DND-41 (cell line): ENCODE data around the gene CEACAM1.

Experiments
- ATAC-seq: fragments of 200-7000 bp; cut with Tn5 transposase; 3 replicates; pipeline ENCODE4 v1.9.1; 2021; ENCODE audit warnings: low read depth; ENCODE audit not compliant: insufficient read depth
- DNase-seq: peaks from one replicate; pipeline ENCODE4 v3.0.0-alpha.2; 2020
- H2AFZ ChIP-seq: 2 replicates; pipeline ENCODE4 v1.6.0; 2012; ENCODE audit warnings: low read depth, low read length
- H3K27ac ChIP-seq: 2 replicates; pipeline ENCODE4 v1.5.1; 2012; ENCODE audit warnings: low read length, inconsistent platforms
- H3K27me3 ChIP-seq: fragments of 200-600 bp; sonication (generic); 2 replicates; pipeline ENCODE4 v1.6.0; 2012; ENCODE audit warnings: low read length, mild to moderate bottlenecking, inconsistent platforms; ENCODE audit not compliant: insufficient read depth, poor library complexity
- H3K36me3 ChIP-seq: 2 replicates; pipeline ENCODE4 v1.5.1; 2012; ENCODE audit warnings: low read length, inconsistent platforms; ENCODE audit not compliant: insufficient read depth
- H3K4me1 ChIP-seq: 2 replicates; pipeline ENCODE4 v1.5.1; 2012; ENCODE audit warnings: mild to moderate bottlenecking, low read length; ENCODE audit not compliant: insufficient read depth
- H3K4me2 ChIP-seq: 2 replicates; pipeline ENCODE4 v1.6.0; 2012; ENCODE audit warnings: mild to moderate bottlenecking, moderate library complexity, low read length, inconsistent platforms; ENCODE audit not compliant: insufficient read depth
- H3K4me3 ChIP-seq, 2 experiments: fragments of 200-600 bp in 1 of 2; shearing (Covaris generic) in 1 of 2; 2 replicates each; pipeline ENCODE4 v1.5.1; 2012 to 2016; ENCODE audit warnings: inconsistent platforms in 2 of 2, low read length in 2 of 2, mild to moderate bottlenecking in 2 of 2, low read depth in 1 of 2, moderate library complexity in 1 of 2
- H3K79me2 ChIP-seq: 2 replicates; pipeline ENCODE4 v1.6.0; 2012; ENCODE audit warnings: low read length, inconsistent platforms; ENCODE audit not compliant: insufficient read depth
- H3K9ac ChIP-seq: 2 replicates; pipeline ENCODE4 v1.6.0; 2012; ENCODE audit warnings: low read depth, mild to moderate bottlenecking, inconsistent platforms, low read length, moderate library complexity
- H3K9me3 ChIP-seq: 2 replicates; pipeline ENCODE4 v1.5.1; 2012; ENCODE audit warnings: low read length, moderate library complexity, mild to moderate bottlenecking, inconsistent platforms; ENCODE audit not compliant: insufficient read depth, severe bottlenecking
- H4K20me1 ChIP-seq: 2 replicates; pipeline ENCODE4 v1.6.0; 2012; ENCODE audit warnings: low read length; ENCODE audit not compliant: insufficient read depth
- CTCF ChIP-seq: IDR thresholded peaks from 2 replicates; pipeline ENCODE4 v1.5.1; 2012; ENCODE audit warnings: borderline replicate concordance, low read length, moderate library complexity, mild to moderate bottlenecking; ENCODE audit not compliant: poor library complexity, severe bottlenecking; ENCODE audit errors: extremely low read depth
- EZH2 ChIP-seq: IDR thresholded peaks from 3 replicates; pipeline ENCODE4 v1.6.1; 2012; ENCODE audit warnings: borderline replicate concordance, low read depth, mild to moderate bottlenecking, moderate library complexity, low read length, inconsistent platforms; ENCODE audit not compliant: severe bottlenecking

CEACAM1 gene

GRCh38 chr19:42516771-42517170, 11.5 kb downstream of the CEACAM1 start:
- H3K4me2 ChIP-seq = no peak overlapping the region
- no peak overlapping the region for H3K9ac ChIP-seq
- H3K9me3 ChIP-seq = no peaks in the 10 kb centered on the region
- ATAC-seq (no peak), DNase-seq (no peak)
- H4K20me1 ChIP-seq = no peaks in the 10 kb centered on the region
- H3K4me1 ChIP-seq = no peaks in the 10 kb centered on the region
- no peaks in the 10 kb centered on the region for H3K36me3 ChIP-seq
- H3K79me2 ChIP-seq = no peaks in the 10 kb centered on the region
- TF ChIP-seq EZH2 (no peak), CTCF (no peak)
- H3K4me3 ChIP-seq = no peak overlapping the region
- H3K27ac ChIP-seq = no peak overlapping the region
- no peaks in the 10 kb centered on the region for H3K27me3 ChIP-seq
- H2AFZ ChIP-seq = no peak overlapping the region

GRCh38 chr19:42515241-42515832, 12.9 kb downstream of the CEACAM1 start:
- no peak overlapping the region for H3K4me3 ChIP-seq
- no peak overlapping the region for H3K9ac ChIP-seq
- no peaks in the 10 kb centered on the region for H4K20me1 ChIP-seq
- no peaks in the 10 kb centered on the region for H3K4me1 ChIP-seq
- no peak overlapping the region for H2AFZ ChIP-seq
- no peak overlapping the region for H3K4me2 ChIP-seq
- TF ChIP-seq EZH2 (no peak), CTCF (no peak)
- H3K9me3 ChIP-seq = no peaks in the 10 kb centered on the region
- no peaks in the 10 kb centered on the region for H3K79me2 ChIP-seq
- no peaks in the 10 kb centered on the region for H3K27me3 ChIP-seq
- no peaks in the 10 kb centered on the region for H3K36me3 ChIP-seq
- H3K27ac ChIP-seq = no peak overlapping the region
- DNase-seq = no peak
- no peak for ATAC-seq

- no peak for DNase-seq
- TF ChIP-seq CTCF (no peak), EZH2 (no peak)
- Histone ChIP-seq H3K27ac (no peak overlapping the region), H3K27me3 (no peaks in the 10 kb centered on the region), H3K9ac (no peak overlapping the region), H3K79me2 (no peaks in the 10 kb centered on the region), H3K36me3 (no peaks in the 10 kb centered on the region), H3K4me1 (no peaks in the 10 kb centered on the region), H3K4me3 (no peak overlapping the region), H3K9me3 (no peaks in the 10 kb centered on the region), H2AFZ (no peak overlapping the region), H3K4me2 (no peak overlapping the region), H4K20me1 (no peaks in the 10 kb centered on the region)
- ATAC-seq = no peak
These were observed 13.8 kb downstream of the CEACAM1 start for GRCh38 chr19:42514449-42514848.
